Measurements from ENCODE around the gene TRIM69.

The TRIM69 gene

GRCh38 chr15:44810237-44810636 lies 73.9 kb downstream of the TRIM69 start:
- TF ChIP-seq, protein P1, sequence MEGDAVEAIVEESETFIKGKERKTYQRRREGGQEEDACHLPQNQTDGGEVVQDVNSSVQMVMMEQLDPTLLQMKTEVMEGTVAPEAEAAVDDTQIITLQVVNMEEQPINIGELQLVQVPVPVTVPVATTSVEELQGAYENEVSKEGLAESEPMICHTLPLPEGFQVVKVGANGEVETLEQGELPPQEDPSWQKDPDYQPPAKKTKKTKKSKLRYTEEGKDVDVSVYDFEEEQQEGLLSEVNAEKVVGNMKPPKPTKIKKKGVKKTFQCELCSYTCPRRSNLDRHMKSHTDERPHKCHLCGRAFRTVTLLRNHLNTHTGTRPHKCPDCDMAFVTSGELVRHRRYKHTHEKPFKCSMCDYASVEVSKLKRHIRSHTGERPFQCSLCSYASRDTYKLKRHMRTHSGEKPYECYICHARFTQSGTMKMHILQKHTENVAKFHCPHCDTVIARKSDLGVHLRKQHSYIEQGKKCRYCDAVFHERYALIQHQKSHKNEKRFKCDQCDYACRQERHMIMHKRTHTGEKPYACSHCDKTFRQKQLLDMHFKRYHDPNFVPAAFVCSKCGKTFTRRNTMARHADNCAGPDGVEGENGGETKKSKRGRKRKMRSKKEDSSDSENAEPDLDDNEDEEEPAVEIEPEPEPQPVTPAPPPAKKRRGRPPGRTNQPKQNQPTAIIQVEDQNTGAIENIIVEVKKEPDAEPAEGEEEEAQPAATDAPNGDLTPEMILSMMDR (IDR thresholded peaks at IDR 0.05; ENCODE audit: low read depth, low read length, missing control alignments), result no peak
- DNase-seq (ENCODE audit: extremely low read depth, low read depth), result no peak
- H3K4me3 ChIP-seq (replicated peaks; ENCODE audit: low read depth, low read length), result no peak overlapping the region

DNA sequence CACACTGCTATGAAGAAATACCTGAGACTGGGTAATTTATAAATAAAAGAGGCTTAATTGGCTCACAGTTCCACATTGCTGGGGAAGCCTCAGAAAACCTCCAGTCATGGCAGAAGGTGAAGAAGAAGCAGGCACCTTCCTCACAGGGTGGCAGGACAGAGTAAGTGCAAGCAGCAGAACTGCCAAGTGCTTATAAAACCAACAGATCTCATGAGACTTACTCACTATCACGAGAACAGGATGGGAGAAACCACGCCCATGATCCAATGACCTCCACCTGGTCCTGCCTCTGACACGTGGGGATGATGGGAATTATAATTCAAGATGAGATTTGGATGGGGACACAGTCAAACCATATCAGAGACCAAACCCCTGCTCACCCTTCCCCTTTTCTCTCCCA lies 75.0 kb downstream of the TRIM69 start:
- H3K4me3 ChIP-seq (replicated peaks; ENCODE audit: low read depth, low read length), result no peak overlapping the region
- no peak for DNase-seq (ENCODE audit: extremely low read depth, low read depth)
- TF ChIP-seq, protein P1 (IDR thresholded peaks at IDR 0.05; ENCODE audit: low read depth, low read length, missing control alignments), result no peak

DNA sequence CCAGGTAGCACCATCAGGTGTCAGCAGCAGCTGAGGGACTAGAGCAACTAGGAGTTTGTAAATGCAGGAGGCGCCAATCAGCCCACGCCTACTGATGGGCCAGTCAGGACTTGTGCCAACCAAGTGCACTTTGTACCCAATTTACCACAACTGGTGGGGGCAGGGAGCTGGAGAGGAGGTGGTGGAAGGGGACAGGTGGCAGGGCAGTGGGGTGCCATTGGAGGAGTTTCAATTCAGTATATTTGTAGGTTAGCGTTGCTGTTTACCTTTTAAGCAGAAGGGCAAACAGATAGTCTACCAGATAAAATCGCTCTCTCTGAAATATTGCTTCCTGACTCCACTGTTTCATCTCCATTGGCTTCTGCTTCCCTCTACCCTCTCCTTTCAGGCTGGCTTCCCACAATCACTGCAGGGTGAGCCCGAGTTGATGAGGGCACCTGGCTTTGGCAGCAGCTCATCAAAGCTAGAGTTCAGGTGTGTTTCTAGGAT lies 75.7 kb downstream of the TRIM69 start:
- H3K4me3 ChIP-seq (replicated peaks; ENCODE audit: low read depth, low read length), result no peak overlapping the region
- TF ChIP-seq, protein P1 (IDR thresholded peaks at IDR 0.05; ENCODE audit: low read depth, low read length, missing control alignments), result no peak
- DNase-seq (ENCODE audit: extremely low read depth, low read depth), result no peak

DNA sequence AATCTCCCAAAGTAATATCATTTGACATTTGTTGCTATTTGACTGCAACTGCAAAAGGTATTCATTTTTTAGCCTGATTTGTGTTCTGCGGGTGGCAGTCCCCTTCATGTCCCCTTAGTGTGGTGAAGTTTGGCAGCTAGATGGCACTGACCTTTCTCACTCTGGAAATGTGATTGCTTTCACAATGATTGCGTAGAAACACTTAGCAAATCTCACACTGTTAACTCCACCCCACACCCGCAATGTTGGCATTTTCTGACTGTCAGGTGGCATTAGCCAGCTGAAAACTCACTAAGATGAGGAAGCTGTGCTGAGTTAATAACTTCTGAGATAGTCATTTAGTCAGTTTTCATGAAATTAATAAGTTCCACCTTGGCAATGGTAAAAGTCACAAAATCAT lies 76.9 kb downstream of the TRIM69 start:
- TF ChIP-seq, protein P1 (IDR thresholded peaks at IDR 0.05; ENCODE audit: low read depth, low read length, missing control alignments), result no peak
- H3K4me3 ChIP-seq (replicated peaks; ENCODE audit: low read depth, low read length), result no peak overlapping the region
- no peak for DNase-seq (ENCODE audit: extremely low read depth, low read depth)

Data from HFF-Myc (cell line).